ENCODE results near the gene SPAG7.

The SPAG7 gene

DNA sequence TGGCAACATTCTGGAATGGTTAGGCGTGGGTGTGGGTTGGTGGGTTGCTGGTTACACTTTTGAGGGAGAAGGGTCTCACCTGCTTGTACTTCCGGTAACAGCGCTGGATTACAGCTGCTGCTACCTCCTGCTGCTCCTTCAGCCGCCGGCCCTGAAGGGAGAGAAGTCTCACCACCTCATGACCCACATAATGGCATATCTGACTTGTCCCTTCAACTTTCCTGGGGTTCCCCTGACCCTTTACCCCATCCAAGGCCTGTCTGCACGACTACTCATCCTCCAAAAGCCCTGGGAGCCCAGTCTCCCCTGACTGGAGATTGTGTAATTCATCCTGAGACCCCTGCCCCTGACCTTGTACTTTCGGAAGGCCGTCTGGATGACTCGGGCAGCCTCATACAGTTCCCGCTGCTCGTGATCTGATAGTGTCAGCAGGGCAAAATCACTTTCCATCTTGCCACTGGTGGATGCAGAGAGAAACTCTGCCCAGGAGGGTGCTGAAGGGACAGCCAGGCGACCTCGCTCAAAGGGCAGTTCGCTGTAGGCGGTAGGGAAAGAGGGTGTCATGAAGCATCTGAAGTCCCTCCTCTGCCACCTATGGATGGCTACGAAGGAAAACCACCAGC is 2.0 kb upstream of the SPAG7 start:
- Histone ChIP-seq H3K27ac (ENCODE audit: low read depth, low read length) (peak overlapping the region; percentile 96), H3K79me2 (ENCODE audit: control insufficient read depth, insufficient read depth, low read length, poor library complexity) (peaks cover 19% of the 10 kb centered on the region), H3K4me1 (ENCODE audit: control insufficient read depth in 1 of 2, insufficient read depth in 2 of 2, low read length in 2 of 2) (peaks cover 15 to 20% of the 10 kb centered on the region in 2 experiments), H3K36me3 (ENCODE audit: control insufficient read depth in 1 of 2, insufficient read depth in 2 of 2, low read length in 2 of 2) (peaks cover 23 to 29% of the 10 kb centered on the region in 2 experiments), H3K18ac (ENCODE audit: low read length) (peak overlapping the region; percentile 15), H3K27me3 (ENCODE audit: insufficient read depth, low read length) (no peaks in the 10 kb centered on the region), H3K79me1 (ENCODE audit: low read length) (peaks cover 27% of the 10 kb centered on the region), H2BK120ac (ENCODE audit: insufficient read depth, low read length, poor library complexity) (no peak overlapping the region), H2BK5ac (ENCODE audit: low read depth, low read length, poor library complexity) (no peak overlapping the region), H4K91ac (ENCODE audit: low read depth, low read length) (peak overlapping the region; percentile 67), H3K14ac (ENCODE audit: low read length) (peak overlapping the region; percentile 8), H3K9ac (ENCODE audit: low read length) (no peak overlapping the region), H2AK5ac (ENCODE audit: low read length) (no peak overlapping the region), H3K23ac (ENCODE audit: low read length) (no peak overlapping the region), H4K12ac (ENCODE audit: low read depth, low read length) (peak overlapping the region; percentile 10), H3K4me2 (ENCODE audit: low read length) (peak overlapping the region; percentile 67), H3K9me3 (ENCODE audit: insufficient read depth, low read depth, low read length) (no peaks in the 10 kb centered on the region), H4K8ac (ENCODE audit: low read depth, low read length) (no peak overlapping the region), H3K4ac (ENCODE audit: low read depth, low read length) (peak overlapping the region; percentile 39), H2AFZ (ENCODE audit: insufficient read depth, low read length, poor library complexity) (no peak overlapping the region), H2BK12ac (ENCODE audit: low read length) (no peak overlapping the region), H3K4me3 (ENCODE audit: low read depth, low read length) (no peak overlapping the region)
- no peak for DNase-seq
- no CpG with 5 or more reads among the region's 16 CpGs for WGBS (ENCODE audit: extremely low coverage, insufficient coverage, insufficient read length)

DNA sequence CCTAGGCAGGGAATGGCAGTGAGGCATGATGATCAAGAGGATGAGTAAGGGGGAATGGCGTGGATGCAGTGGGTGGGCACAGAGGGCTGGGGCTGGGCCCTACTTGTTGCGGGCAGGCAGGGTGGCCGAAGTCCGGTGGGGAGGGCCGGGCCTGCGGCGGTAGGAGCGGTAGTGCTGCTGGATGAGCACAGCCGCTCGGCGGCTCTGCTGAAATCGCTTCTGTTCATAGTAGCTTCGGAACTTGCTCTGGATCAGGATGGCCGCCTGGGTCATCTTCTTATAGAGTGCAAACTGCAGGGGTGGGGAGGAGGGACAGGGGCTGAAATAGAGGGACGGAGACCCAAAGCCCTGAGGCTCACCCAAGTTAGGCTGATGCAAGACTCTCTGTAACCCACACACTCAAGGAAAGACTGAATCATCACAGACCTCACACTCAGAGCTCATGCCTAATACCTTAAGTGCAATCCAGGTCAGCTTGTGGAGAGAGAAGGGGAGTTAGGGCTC is 1.5 kb upstream of the SPAG7 start:
- H3K79me2 ChIP-seq (ENCODE audit: control insufficient read depth, insufficient read depth, low read length, poor library complexity): peaks cover 19% of the 10 kb centered on the region
- H3K36me3 ChIP-seq (ENCODE audit: control insufficient read depth in 1 of 2, insufficient read depth in 2 of 2, low read length in 2 of 2): peaks cover 23 to 28% of the 10 kb centered on the region in 2 experiments
- peak overlapping the region; percentile 79 for H3K4me3 ChIP-seq (ENCODE audit: low read depth, low read length)
- peak overlapping the region; percentile 86 for H2BK5ac ChIP-seq (ENCODE audit: low read depth, low read length, poor library complexity)
- H2BK12ac ChIP-seq (ENCODE audit: low read length): peak overlapping the region; percentile 13
- H2BK120ac ChIP-seq (ENCODE audit: insufficient read depth, low read length, poor library complexity): peak overlapping the region; percentile 55
- H4K12ac ChIP-seq (ENCODE audit: low read depth, low read length): peak overlapping the region; percentile 85
- peak overlapping the region; percentile 90 for H3K18ac ChIP-seq (ENCODE audit: low read length)
- no peak overlapping the region for H3K23ac ChIP-seq (ENCODE audit: low read length)
- H3K9ac ChIP-seq (ENCODE audit: low read length): peak overlapping the region; percentile 87
- H3K79me1 ChIP-seq (ENCODE audit: low read length): peaks cover 27% of the 10 kb centered on the region
- H4K91ac ChIP-seq (ENCODE audit: low read depth, low read length): peak overlapping the region; percentile 94
- peak overlapping the region; percentile 57 for H2AFZ ChIP-seq (ENCODE audit: insufficient read depth, low read length, poor library complexity)
- peak overlapping the region; percentile 96 for H3K27ac ChIP-seq (ENCODE audit: low read depth, low read length)
- peak overlapping the region; percentile 94 for H2AK5ac ChIP-seq (ENCODE audit: low read length)
- DNase-seq: peak; percentile 56 to 81
- H3K4ac ChIP-seq (ENCODE audit: low read depth, low read length): peak overlapping the region; percentile 88
- peaks cover 15 to 20% of the 10 kb centered on the region in 2 experiments for H3K4me1 ChIP-seq (ENCODE audit: control insufficient read depth in 1 of 2, insufficient read depth in 2 of 2, low read length in 2 of 2)
- H3K14ac ChIP-seq (ENCODE audit: low read length): peak overlapping the region; percentile 92
- peak overlapping the region; percentile 85 for H4K8ac ChIP-seq (ENCODE audit: low read depth, low read length)
- no CpG with 5 or more reads among the region's 15 CpGs for WGBS (ENCODE audit: extremely low coverage, insufficient coverage, insufficient read length)
- H3K27me3 ChIP-seq (ENCODE audit: insufficient read depth, low read length): no peaks in the 10 kb centered on the region
- peak overlapping the region; percentile 67 for H3K4me2 ChIP-seq (ENCODE audit: low read length)
- no peaks in the 10 kb centered on the region for H3K9me3 ChIP-seq (ENCODE audit: insufficient read depth, low read depth, low read length)

DNA sequence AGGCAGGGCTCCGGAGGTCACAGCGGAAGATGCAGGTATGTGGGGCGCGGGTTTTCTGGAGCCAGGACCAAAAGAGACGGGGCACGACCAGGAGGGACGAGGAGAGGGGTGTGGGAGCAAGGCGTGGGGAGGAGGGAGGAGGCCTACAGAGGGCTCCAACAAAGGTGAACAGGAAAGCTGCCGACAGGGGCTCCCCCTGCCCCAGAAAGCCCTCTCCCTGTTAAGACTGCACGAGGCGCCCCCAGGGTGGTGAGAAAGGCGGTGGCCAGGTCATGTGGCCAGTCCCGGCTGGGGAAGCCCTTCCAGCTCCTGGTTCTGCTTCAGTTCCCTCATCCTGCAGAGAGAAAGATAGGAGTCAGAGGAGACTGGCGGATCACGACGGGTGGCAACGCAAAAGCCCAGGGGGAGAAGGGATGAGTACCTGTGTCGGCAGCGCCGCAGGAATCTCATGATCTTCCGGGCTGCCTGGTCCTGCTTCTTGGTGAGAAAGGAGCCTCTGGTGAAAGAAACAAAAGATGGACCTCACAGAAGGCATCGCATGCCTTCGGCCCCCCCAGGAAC is 949 bp upstream of the SPAG7 start:
- peak in 1 of 2 donors; percentile 54 for DNase-seq
- Histone ChIP-seq H4K12ac (ENCODE audit: low read depth, low read length) (peak overlapping the region; percentile 85), H2BK12ac (ENCODE audit: low read length) (peak overlapping the region; percentile 26), H4K91ac (ENCODE audit: low read depth, low read length) (peak overlapping the region; percentile 94), H3K9me3 (ENCODE audit: insufficient read depth, low read depth, low read length) (no peaks in the 10 kb centered on the region), H2AFZ (ENCODE audit: insufficient read depth, low read length, poor library complexity) (peak overlapping the region; percentile 77), H4K8ac (ENCODE audit: low read depth, low read length) (peak overlapping the region; percentile 85), H3K27me3 (ENCODE audit: insufficient read depth, low read length) (no peaks in the 10 kb centered on the region), H2BK5ac (ENCODE audit: low read depth, low read length, poor library complexity) (peak overlapping the region; percentile 86), H3K36me3 (ENCODE audit: control insufficient read depth in 1 of 2, insufficient read depth in 2 of 2, low read length in 2 of 2) (peaks cover 20 to 26% of the 10 kb centered on the region in 2 experiments), H3K4ac (ENCODE audit: low read depth, low read length) (peak overlapping the region; percentile 88), H3K79me1 (ENCODE audit: low read length) (peaks cover 27% of the 10 kb centered on the region), H3K27ac (ENCODE audit: low read depth, low read length) (peak overlapping the region; percentile 96), H3K18ac (ENCODE audit: low read length) (peak overlapping the region; percentile 90), H3K4me2 (ENCODE audit: low read length) (peak overlapping the region; percentile 67), H2BK120ac (ENCODE audit: insufficient read depth, low read length, poor library complexity) (peak overlapping the region; percentile 55), H3K14ac (ENCODE audit: low read length) (peak overlapping the region; percentile 92), H3K4me1 (ENCODE audit: control insufficient read depth in 1 of 2, insufficient read depth in 2 of 2, low read length in 2 of 2) (peaks cover 15 to 20% of the 10 kb centered on the region in 2 experiments), H3K23ac (ENCODE audit: low read length) (no peak overlapping the region), H3K9ac (ENCODE audit: low read length) (peak overlapping the region; percentile 87), H3K4me3 (ENCODE audit: low read depth, low read length) (peak overlapping the region; percentile 79), H2AK5ac (ENCODE audit: low read length) (peak overlapping the region; percentile 94), H3K79me2 (ENCODE audit: control insufficient read depth, insufficient read depth, low read length, poor library complexity) (peaks cover 19% of the 10 kb centered on the region)
- WGBS (ENCODE audit: extremely low coverage, insufficient coverage, insufficient read length): no CpG with 5 or more reads among the region's 23 CpGs

DNA sequence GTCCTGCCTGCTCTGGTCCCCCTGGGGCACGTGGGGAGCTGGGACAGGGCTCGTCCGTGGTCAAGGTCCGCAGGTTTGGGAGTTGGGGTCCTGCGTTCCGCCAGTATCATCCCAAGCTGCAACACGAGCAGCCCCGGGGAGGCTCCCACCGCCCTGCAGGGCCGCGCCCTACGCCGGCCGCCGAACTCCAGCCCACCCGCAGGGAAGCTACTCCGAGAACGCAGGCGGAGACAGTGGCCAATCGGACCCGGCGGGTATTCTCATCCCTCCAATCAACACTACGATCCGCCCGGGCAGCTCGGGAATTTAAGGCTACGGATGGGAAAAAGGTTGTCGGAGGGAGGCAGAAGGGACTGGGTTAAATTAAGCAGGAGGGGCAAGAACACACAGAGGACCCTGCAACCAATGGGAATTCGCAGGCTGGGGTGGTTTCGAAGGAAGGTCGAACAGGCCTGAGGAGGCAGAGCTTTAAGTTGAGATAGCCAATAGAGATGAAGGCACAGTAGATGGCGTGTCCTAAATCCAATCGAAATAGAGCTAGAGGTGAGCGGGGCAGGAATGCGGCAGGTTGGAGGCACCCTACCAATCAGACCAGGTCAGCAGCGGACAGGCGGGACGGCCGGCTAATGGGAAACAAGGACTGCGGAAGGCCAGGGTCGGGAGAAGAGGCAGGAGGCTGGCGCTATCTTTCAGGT is 626 bp downstream of the SPAG7 start:
- WGBS (ENCODE audit: extremely low coverage, insufficient coverage, insufficient read length): no CpG with 5 or more reads among the region's 42 CpGs
- no peaks in the 10 kb centered on the region for H3K9me3 ChIP-seq (ENCODE audit: insufficient read depth, low read depth, low read length)

More for the DNA sequence above, 626 bp downstream of the SPAG7 start:
- peaks cover 9 to 15% of the 10 kb centered on the region in 2 experiments for H3K36me3 ChIP-seq (ENCODE audit: control insufficient read depth in 1 of 2, insufficient read depth in 2 of 2, low read length in 2 of 2)
- peak overlapping the region; percentile 76 for H3K4ac ChIP-seq (ENCODE audit: low read depth, low read length)
- H2BK12ac ChIP-seq (ENCODE audit: low read length): peak overlapping the region; percentile 11
- peak overlapping the region; percentile 99 for H3K27ac ChIP-seq (ENCODE audit: low read depth, low read length)
- H2BK120ac ChIP-seq (ENCODE audit: insufficient read depth, low read length, poor library complexity): peak overlapping the region; percentile 84
- peak overlapping the region; percentile 85 for H3K18ac ChIP-seq (ENCODE audit: low read length)
- H3K9ac ChIP-seq (ENCODE audit: low read length): peak overlapping the region; percentile 90
- H3K4me2 ChIP-seq (ENCODE audit: low read length): peak overlapping the region; percentile 87
- no peaks in the 10 kb centered on the region for H3K27me3 ChIP-seq (ENCODE audit: insufficient read depth, low read length)
- peak overlapping the region; percentile 71 for H2BK5ac ChIP-seq (ENCODE audit: low read depth, low read length, poor library complexity)
- peak; percentile 99 to 100 for DNase-seq
- peak overlapping the region; percentile 93 for H3K14ac ChIP-seq (ENCODE audit: low read length)
- peak overlapping the region; percentile 82 for H3K4me3 ChIP-seq (ENCODE audit: low read depth, low read length)
- peak overlapping the region; percentile 91 for H4K8ac ChIP-seq (ENCODE audit: low read depth, low read length)
- H4K12ac ChIP-seq (ENCODE audit: low read depth, low read length): peak overlapping the region; percentile 93
- peaks cover 15 to 20% of the 10 kb centered on the region in 2 experiments for H3K4me1 ChIP-seq (ENCODE audit: control insufficient read depth in 1 of 2, insufficient read depth in 2 of 2, low read length in 2 of 2)
- H2AFZ ChIP-seq (ENCODE audit: insufficient read depth, low read length, poor library complexity): peak overlapping the region; percentile 38
- H4K91ac ChIP-seq (ENCODE audit: low read depth, low read length): peak overlapping the region; percentile 98
- no peak overlapping the region for H3K23ac ChIP-seq (ENCODE audit: low read length)
- peak overlapping the region; percentile 94 for H2AK5ac ChIP-seq (ENCODE audit: low read length)
- peaks cover 27% of the 10 kb centered on the region for H3K79me1 ChIP-seq (ENCODE audit: low read length)
- peaks cover 19% of the 10 kb centered on the region for H3K79me2 ChIP-seq (ENCODE audit: control insufficient read depth, insufficient read depth, low read length, poor library complexity)
